GM19328 (cell line): Measurements from ENCODE around the gene OBSL1.
A peak's percentile ranks its signal among the peaks of the same experiment; 100 is the strongest.

Experiments
- ATAC-seq: cut with Tn5 transposase; IDR thresholded peaks from one replicate; pipeline ENCODE4 v1.9.1; 2021; ENCODE audit warnings: mild to moderate bottlenecking, moderate library complexity; ENCODE audit not compliant: unreplicated experiment

OBSL1 gene

DNA sequence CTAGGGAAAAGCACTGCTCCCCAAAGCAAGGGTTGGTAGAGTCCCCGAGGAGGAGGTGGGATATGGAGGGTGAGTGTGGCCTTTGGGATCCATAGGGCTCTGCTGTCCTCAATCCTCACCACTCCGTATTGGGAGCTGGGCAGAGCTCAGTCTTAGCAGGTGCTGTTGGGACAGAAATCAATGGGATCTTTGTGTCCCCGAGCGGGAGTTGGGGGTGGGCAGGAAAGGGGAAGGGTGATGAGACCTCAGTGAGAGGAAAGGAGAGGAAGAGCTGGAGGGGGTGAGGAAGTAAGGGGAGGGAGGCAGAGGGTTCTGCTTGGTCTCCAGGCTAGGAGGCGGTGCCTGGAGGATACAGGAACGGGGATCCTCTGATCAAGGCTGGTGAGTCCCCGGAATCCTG is 54.5 kb downstream of the OBSL1 start:
- ATAC-seq, result no peak

DNA sequence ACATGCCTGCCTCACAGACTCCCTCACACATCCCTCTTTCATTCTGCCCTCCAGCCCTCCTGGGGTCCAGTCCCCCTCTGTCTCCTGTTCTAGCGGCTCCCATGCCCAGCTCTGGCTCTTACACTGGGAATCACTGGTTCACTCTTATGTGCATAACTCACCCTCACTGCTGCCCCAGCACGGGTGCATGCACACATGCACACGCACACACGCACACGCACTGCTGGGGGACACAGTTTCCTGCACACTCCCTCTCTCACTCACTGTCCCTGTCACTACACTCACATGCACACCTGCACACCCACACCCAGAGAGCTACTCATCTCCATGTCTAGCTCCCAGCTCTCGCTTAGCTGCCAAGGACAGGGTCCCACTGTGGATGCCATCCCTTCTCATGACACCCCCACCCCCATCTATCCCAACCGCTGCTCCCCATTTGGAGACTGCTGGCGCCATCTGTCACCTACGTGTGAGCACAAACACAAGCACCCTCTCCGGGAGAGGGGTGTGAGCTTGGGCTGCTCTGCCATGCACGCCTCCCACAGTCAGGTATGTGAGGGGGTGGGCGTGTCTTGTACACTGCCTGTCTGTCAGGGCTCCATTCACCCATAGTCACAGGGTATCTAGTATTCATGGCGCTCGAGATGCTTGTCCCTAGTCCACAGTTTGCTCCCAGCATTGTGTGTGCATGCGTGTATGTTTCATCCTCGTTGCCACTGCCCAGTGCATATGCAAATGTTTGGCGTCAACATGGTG is 55.3 kb downstream of the OBSL1 start:
- no peak for ATAC-seq

DNA sequence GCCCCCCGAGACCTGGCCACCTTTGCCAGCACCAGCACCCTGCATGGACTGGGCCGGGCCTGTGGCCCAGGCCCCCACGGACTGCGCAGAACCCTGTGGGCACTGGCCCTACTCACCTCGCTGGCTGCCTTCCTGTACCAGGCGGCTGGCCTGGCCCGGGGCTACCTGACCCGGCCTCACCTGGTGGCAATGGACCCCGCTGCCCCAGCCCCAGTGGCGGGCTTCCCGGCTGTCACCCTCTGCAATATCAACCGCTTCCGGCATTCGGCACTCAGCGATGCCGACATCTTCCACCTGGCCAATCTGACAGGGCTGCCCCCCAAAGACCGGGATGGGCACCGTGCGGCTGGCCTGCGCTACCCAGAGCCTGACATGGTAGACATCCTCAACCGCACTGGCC is 56.5 kb downstream of the OBSL1 start:
- no peak for ATAC-seq

DNA sequence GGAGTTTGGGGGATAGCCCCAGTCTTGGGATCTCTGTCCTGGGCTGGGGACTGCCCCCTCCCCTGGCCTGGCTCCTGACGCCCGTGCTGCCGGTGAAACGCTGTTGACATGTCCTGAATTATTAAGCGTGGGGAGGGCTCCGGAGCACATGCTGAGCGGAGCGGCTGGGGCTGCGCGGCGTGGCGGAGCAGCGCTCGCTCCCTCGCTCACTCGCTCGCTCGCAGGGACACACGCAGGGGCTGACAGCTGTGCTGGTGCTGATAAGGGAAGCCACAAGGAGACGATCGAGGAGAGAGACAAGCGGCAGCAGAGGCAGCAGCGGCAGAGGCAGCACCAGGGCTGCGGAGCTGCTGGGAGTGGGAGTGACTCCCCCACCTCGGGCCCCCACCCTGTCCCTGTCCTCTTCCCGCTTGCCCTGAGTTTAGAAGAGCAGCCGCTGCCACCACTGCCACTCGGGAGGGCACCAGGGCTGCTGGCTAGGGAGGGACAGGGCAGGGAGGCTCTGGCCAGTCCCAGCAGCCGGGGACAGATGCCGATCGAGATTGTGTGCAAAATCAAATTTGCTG is 57.1 kb downstream of the OBSL1 start, which contains the start of gene ASIC4:
Gene ASIC4 (plus strand): TSS at position 287 of the 566 bp plus-strand sequence. CDS start 243 bp downstream, at position 530.
- no peak for ATAC-seq

DNA sequence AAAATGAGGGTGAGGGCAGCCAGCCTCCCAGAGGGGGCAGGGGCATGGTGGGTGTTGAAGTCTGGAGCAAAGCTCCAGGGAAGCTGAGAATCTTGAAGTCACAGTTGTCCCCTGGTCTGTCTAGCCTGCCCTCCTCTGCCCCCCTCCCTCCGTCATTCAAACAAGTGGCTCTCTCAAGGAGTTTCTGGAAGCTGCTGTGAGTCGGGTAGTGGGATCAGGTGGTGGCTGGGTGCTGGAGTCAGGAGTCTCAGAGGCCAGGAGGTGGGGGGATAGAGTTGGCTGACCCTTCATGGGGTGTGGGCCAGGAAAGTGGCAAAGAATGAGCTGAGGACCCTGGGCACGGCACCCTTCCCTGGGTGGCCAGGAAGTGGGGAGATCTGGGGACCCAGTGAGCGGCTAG is 57.6 kb downstream of the OBSL1 start:
- no peak for ATAC-seq

DNA sequence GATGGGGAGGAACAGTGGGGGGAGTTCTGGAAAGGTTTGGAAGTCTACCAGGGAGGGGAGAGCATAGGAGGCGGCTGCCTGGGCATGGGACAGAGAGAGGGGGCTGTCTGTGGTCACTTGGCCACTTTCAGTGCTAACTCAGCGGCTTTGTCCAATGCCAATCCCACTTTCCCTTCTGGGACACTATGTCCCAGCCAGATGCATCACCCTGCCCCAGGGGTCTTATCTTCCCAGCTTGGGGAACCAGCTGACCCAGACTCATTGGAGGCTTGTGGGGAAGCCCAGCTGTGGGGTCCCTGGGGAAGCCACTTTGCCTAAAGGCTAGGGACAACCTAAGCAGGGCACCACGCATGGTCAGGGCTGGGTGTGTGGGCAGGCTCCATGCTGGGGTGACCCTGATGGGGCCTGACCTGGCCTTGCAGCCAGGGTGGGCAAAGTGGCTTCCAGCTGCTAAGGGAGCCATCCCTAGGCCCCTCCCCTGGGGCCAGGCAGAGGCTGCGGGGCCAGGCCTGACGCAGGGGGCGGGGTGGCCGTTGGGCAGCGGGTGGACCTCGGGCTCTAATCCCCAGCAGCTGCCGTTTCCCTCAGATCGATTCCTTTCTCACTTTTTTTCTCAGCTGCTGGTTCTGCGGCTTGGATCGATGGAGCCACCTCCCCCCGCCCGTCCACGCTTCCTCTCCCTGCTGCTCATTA is 58.7 kb downstream of the OBSL1 start:
- no peak for ATAC-seq

DNA sequence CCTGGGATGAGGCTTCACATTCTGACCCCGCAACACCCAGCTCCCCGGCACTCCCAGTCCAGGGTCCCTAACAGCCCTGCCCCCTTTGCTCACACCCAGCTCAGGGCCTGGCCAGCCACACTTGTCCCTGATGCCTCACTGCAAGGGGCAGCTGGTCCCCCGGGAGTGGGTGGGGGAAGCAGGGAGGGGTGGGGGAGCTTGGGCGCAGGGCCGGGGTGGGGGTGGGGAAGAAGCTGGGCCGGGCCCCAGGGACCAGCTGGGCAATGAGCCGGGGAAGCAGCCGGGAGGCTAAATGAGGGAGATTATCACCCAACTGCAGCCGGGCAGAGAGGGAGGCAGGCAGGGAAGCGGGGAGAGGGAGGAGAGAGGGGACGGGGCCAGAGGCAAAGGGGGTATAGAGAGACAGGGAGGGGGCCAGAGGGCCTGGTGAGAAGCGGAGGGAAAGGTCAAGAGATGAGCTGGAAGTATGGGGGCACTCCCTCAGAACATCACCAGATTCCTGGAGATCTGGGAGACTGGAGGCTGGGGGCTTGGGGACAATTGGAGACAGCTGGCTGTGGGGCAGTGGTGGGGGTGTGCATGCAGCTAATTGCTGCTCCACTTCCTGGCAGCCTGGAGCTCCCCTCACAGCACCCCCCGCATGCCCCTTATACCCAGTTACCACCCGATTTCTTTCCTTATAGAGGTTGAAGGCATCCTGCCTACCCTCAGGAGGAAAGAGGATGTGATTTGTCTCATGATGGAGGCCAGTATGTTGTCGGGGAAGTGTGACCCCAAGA is 59.6 kb downstream of the OBSL1 start:
- ATAC-seq, result no peak

DNA sequence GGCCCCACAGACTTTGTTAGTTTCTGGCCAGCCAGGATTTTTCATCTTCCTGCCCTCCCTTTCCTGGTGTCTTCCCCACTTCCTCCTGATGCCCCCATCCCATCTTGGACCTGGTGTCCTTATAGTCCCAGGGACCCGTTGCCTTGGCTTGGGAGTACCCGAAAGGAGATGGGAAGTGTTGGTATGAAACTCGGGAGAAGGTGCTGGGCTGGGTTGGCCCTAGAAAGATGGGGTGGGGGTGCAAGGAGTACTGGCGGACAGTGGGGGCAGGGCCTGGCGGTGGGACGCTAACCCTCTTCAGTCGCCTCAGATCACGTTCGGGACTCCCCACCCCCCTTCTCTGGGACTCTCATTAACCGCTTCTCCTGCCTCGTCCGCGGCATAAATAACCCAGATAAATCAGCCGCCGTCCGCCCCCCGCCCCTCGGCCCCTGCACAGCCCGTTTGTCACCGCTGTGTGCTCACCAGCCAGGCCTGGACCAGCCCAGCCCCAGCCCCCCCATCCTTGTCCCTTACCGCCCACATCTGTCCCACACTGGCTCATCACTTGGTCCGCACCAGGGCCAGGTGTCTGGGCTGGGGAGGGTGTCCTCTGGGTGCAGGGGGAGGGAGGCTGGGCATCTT is 60.7 kb downstream of the OBSL1 start:
- ATAC-seq, result no peak

DNA sequence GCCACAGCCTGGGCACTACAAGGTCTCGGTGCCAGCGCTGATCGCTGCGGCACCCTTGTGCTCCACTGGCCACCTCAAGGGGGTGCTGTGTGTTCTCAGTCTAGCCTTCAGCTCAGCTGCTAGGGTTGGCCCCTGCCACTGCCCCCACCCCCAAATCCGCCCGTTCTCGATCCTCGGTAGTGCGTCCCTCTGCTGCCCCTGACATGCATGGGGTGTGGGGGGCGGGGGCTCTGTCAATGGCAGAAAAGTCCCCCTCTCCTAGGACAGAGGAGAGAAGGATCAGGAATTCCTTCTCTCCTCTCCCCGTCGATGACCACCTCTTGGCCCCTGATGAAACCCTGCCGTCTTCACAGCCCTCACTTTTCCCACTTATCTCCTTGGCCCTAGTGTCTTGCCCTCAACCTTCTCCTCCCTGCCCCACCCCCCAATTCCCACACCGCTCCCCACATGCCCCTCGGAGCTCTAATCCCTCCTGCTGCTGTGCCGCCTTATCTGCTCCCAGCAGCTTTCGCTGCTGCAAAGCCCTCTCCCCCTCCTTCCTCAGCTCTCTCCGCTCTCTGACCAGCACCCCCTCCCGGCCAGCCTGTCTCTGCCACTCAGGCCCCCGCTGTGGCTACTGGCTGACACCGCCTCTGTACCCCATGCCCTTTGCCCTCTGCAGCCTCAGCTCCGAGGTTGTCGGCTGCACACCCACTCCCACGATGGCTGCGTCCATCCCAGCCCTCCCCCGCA is 61.4 kb downstream of the OBSL1 start:
- peak; percentile 61 for ATAC-seq

DNA sequence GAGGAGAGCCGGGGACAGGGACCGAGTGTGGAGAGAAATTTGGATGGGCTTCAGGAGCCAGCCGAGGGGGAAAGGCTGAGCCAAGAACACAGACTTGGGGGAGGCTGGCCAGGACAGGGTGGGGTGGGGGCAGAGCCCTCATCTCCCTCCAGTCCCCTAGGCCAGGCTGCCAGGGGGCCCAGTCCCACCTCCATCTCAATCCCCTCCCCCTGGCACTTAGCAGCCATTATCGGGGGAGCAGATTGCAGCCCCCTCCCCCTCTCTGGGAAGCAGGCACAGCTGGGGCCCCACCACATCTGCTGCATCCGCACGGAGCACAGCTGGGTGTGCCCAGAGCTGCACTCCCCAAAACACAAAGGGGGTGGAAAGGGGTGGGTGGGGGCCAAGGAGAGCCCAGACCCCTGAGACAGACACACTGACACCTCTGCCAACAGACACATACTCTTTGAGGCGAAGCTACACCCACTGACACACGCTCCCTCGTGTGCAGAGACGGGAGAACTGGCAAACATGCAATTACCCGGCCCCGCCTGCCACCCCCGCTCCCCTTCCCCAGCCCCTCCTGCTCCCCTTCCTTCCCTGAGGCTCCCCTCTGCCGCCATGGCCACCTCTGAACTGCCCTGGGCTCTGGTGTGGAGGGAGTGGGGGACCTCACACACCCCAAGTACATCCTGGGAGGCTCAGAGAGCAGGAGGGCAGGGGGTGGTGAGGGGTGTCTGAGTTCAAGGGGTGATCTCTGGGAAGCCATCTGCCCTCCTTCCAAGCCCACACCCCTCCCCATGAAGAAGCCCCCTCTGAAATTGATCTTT is 62.2 kb downstream of the OBSL1 start:
- peak; percentile 15 for ATAC-seq

DNA sequence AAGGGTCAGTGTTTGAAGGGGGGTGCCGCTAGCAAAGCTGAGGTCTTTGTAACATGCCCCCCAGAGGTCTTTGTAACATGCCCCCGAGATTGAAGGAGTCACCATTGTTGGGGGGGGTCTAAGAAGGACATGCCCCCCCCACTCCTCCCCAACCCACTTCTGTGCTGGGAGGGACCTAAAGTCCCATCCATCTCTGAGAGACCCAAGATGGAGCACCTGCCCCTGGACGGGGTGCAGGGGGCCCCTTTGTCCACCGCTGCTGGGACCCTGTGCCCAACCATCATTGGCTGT is 63.0 kb downstream of the OBSL1 start:
- ATAC-seq, result no peak

DNA sequence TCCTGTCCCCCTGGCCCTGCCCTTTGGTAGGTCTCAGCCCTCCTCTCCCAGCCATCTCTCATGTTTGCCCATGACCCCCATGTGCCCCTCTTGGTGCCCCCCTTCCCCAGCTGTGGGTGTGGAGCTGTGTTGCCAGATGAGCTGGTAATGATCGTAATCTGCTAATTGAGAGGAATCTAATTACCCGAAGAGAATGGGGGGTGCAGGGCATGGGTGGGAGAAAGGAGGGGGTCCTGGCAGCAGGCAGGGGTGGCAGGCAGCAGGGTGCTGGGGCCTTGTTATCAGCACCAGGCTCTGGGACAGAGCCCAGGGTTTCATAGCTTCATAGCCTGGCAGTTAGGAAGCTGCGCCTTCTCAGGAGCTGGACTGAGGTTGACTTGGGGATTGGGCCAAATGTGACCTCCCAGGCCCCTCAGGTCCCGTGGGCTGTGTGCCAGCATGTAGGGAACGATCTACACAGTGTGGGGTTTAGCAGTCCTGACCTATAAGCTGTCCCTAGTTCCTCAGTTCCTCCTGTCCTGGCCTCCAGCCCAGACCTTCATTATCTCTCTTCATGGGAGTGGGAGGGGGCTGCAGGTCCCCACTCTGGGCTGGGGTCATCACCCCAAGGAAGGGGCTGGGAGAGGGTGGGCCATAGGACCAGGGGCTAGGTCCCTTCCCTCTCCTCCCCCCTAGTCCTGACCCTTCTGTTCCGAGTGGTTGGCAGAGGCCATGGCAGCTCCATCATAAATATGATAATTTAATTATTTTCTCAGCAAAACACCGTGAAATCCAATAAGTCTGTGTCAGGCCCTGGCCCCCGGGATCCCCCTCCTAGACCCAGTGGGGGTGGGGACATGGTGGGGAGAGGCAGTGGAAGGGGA is 63.5 kb downstream of the OBSL1 start:
- no peak for ATAC-seq

DNA sequence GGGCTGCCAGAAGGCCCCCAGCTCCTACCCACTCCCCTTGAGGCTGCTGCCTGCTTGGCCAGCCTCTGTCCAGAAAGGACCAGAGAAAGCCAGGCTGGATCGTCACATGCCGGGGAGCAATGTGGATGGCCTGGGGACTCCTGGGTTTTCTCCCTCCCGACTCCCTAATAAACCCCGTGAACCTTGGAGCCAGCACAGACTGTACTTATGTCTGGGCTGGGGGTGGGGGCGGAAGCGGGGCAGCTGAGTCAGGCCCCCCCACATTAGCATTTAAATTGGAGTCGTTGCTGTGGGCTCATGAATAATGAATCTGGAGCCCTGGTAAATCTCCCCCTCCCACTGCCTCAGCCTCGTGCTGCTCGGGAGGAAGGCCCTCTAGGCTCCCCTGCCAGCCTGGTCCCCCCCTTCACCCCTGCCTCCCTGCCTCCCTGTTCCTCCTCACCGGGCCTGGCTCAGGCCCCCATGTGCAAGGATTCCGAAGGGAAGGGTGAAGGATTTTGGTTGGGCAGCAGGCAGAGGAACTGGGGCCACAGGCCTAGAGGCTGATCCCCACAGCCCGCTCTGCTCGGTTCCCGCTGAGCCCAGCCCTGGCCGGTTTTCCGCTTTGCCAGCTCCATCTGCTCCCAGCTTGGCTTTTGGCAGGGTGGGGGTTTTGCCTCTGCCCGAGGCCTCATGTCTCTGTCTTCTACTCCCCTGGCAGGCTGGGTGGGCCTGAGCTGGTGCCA is 64.4 kb downstream of the OBSL1 start:
- ATAC-seq, result no peak

DNA sequence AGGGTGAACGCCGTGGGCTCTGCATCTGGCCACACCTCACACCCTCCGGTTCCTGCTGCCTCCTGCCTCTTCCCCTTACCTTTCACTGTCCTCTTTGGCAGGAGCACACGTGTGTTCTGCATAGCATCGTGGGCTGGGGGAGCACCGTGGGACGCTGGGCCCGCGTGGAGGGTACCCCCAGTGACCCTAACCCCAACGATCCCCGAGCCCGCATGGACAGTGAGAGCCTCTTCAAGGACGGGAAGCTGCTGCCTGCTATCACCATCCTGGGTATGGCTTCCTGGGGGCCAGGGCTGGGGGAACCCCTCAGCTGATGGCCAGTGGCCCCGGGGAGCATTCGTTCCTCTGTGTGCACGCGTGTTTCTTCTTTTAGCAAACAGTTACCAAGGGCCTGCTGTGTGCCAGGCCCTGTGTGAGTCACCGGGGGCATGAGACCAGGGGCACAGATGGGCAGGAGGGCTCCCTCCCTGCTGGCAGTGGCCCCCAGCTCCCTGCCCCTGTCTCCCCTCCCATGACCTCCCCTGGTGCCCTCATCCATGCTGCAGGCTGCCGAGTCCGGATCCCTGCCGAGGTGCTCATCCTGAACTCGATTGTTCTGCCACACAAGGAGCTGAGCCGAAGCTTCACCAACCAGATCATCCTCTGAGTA is 65.1 kb downstream of the OBSL1 start:
- ATAC-seq, result no peak

DNA sequence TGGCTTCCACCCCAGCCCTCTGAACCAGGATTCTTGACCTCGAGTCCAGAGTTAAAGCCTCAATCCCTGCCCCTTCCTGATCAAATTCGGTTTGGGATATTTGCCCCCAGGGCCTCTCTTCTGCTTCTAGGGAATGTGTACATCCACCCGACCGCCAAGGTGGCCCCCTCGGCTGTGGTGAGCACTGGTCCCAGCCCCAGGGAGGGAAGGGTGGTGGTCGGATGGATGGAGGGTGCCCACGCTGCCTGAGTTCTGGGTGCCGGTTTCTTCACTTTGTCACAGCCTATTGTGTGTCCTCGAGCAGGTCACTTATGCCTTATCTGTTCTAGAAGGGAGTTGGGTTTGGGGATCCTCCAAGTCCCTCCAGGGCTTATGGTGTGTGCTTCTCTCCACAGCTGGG is 65.8 kb downstream of the OBSL1 start:
- no peak for ATAC-seq

DNA sequence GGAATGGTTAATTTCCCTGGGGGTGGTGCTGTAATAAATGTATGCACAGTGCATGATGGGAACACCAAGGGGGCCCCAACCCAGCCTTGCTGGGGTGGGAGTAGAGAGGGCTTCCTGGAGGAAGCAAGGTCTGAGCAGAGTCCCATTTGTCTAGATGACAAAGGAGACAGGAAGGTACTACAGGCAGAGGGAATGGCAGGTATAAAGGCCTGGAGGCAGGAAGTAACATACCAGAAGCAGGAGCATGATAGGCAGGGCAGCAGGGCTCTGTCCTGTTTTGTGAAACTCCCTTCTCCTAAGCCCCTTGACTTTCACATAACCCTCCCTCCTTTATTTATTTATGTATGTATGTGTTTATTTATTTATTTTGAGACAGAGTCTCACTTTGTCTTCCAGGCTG is 68.7 kb downstream of the OBSL1 start:
- no peak for ATAC-seq

DNA sequence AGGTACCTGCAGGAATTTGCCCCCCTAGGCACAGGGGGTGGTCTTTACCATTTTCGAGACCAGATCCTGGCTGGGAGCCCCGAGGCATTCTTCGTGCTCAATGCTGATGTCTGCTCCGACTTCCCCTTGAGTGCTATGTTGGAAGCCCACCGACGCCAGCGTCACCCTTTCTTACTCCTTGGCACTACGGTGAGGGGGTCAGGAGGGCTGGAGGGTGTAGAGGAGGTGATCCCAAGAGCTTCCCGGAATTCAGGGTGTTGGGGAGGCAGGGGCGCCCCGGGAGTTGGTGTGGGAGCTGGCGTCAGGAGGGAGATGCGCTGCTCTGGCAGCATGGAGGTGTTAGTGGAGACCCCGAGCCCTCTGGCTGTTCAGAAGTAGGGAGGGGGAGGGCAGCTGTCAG is 69.5 kb downstream of the OBSL1 start:
- no peak for ATAC-seq
